Neural cell (in vitro differentiated cells): ENCODE measurements around the gene SSR4. TPM values are rescaled to one million over a fixed set of nuclear protein-coding genes. Genes with fewer than 3 reads are reported as not detected.

Source experiments
- H2AFZ ChIP-seq: fragments of 200-600, 300-800 bp; sonication (generic), shearing (Covaris generic); 2 replicates; pipeline ENCODE4 v1.6.0; 2014; ENCODE audit warnings: low read depth, mild to moderate bottlenecking, antibody characterized with exemption, low read length, moderate library complexity
- H3F3A ChIP-seq: fragments of 200-600 bp; shearing (Covaris generic); 2 replicates; pipeline ENCODE4 v1.6.1; 2016; ENCODE audit warnings: mild to moderate bottlenecking, moderate library complexity, mixed read lengths, antibody characterized with exemption, low read length; ENCODE audit not compliant: insufficient read depth, poor library complexity, severe bottlenecking
- H3K27ac ChIP-seq: fragments of 200-600, 300-800 bp; sonication (generic), shearing (Covaris generic); 2 replicates; pipeline ENCODE4 v1.5.1; 2014; ENCODE audit warnings: mild to moderate bottlenecking, low read length, moderate library complexity
- H3K27me3 ChIP-seq: fragments of 300-800, 200-600 bp; sonication (generic), shearing (Covaris generic); 2 replicates; pipeline ENCODE4 v1.6.0; 2014; ENCODE audit warnings: mild to moderate bottlenecking, low read depth, low read length, moderate library complexity; ENCODE audit not compliant: insufficient read depth
- H3K36me3 ChIP-seq: fragments of 300-800, 200-600 bp; sonication (generic), shearing (Covaris generic); 2 replicates; pipeline ENCODE4 v1.5.1; 2014; ENCODE audit warnings: mild to moderate bottlenecking, antibody characterized with exemption, low read length, moderate library complexity; ENCODE audit not compliant: insufficient read depth
- H3K4me2 ChIP-seq: fragments of 300-800, 200-600 bp; sonication (generic), shearing (Covaris generic); 2 replicates; pipeline ENCODE4 v1.6.0; 2014; ENCODE audit warnings: mild to moderate bottlenecking, low read length
- H3K4me3 ChIP-seq: fragments of 300-800, 200-600 bp; sonication (generic), shearing (Covaris generic); 2 replicates; pipeline ENCODE4 v1.5.1; 2014; ENCODE audit warnings: mild to moderate bottlenecking, low read length, moderate library complexity
- H3K79me2 ChIP-seq: fragments of 200-600 bp; shearing (Covaris generic); replicated peaks from 2 replicates; pipeline ENCODE4 v1.6.0; 2014; ENCODE audit warnings: mild to moderate bottlenecking, low read length, moderate library complexity; ENCODE audit not compliant: insufficient read depth
- H3K9ac ChIP-seq: fragments of 300-800, 200-600 bp; sonication (generic), shearing (Covaris generic); 2 replicates; pipeline ENCODE4 v1.6.1; 2016; ENCODE audit warnings: mild to moderate bottlenecking, low read length, mixed read lengths
- H3K9me2 ChIP-seq: fragments of 200-600 bp; shearing (Covaris generic); 2 replicates; pipeline ENCODE4 v1.6.1; 2016; ENCODE audit warnings: mild to moderate bottlenecking, low read length, mixed read lengths; ENCODE audit not compliant: insufficient read depth
- H3K9me3 ChIP-seq: fragments of 200-600, 300-800 bp; sonication (generic), shearing (Covaris generic); 2 replicates; pipeline ENCODE4 v1.6.1; 2016; ENCODE audit warnings: mild to moderate bottlenecking, mixed run types, low read length, moderate library complexity, mixed read lengths
- H4K20me1 ChIP-seq: fragments of 200-600 bp; shearing (Covaris generic); 2 replicates; pipeline ENCODE4 v1.6.1; 2016; ENCODE audit warnings: mild to moderate bottlenecking, mixed run types; ENCODE audit not compliant: insufficient read depth
- CTCF ChIP-seq: fragments of 450-650 bp; IDR thresholded peaks from 2 replicates; pipeline ENCODE4 v1.5.1; 2014; ENCODE audit warnings: antibody characterized with exemption, mild to moderate bottlenecking, moderate library complexity; ENCODE audit not compliant: poor library complexity, severe bottlenecking
- EP300 ChIP-seq: fragments of 450-650 bp; conservative IDR thresholded peaks from 2 replicates; pipeline ENCODE4 v1.6.1; 2014; ENCODE audit warnings: antibody characterized with exemption, mild to moderate bottlenecking, moderate library complexity; ENCODE audit not compliant: poor library complexity, severe bottlenecking
- EZH2 ChIP-seq: fragments of 200-600, 300-800 bp; shearing (Covaris generic), sonication (generic); IDR thresholded peaks from 2 replicates; pipeline ENCODE4 v1.6.1; 2014; ENCODE audit warnings: antibody characterized with exemption, low read length, borderline replicate concordance, mild to moderate bottlenecking; ENCODE audit not compliant: insufficient read depth, poor library complexity, severe bottlenecking
- MXI1 ChIP-seq: fragments of 450-650 bp; conservative IDR thresholded peaks from 2 replicates; pipeline ENCODE4 v1.6.1; 2014; ENCODE audit warnings: antibody characterized with exemption, mild to moderate bottlenecking; ENCODE audit not compliant: poor library complexity, severe bottlenecking
- POLR2AphosphoS5 ChIP-seq: IDR thresholded peaks from 2 replicates; pipeline ENCODE4 v1.6.1; 2012
- RAD21 ChIP-seq: fragments of 450-650 bp; conservative IDR thresholded peaks from 2 replicates; pipeline ENCODE4 v1.6.1; 2014; ENCODE audit warnings: antibody characterized with exemption, mild to moderate bottlenecking, moderate library complexity
- REST ChIP-seq: IDR thresholded peaks from 2 replicates; pipeline ENCODE4 v1.6.1; 2012; ENCODE audit warnings: borderline replicate concordance
- SMC3 ChIP-seq: fragments of 450-650 bp; conservative IDR thresholded peaks from 2 replicates; pipeline ENCODE4 v1.6.1; 2014; ENCODE audit warnings: antibody characterized with exemption, mild to moderate bottlenecking, moderate library complexity; ENCODE audit not compliant: poor library complexity
- TAF1 ChIP-seq: IDR thresholded peaks from 2 replicates; pipeline ENCODE4 v1.6.1; 2012; ENCODE audit warnings: low read depth
- polyA plus RNA-seq: library from polyadenylated mRNA; depleted of rRNA; stranded (reverse); fragments of >200 nt; gene quantifications from 2 replicates; pipeline ENCODE4 v1.2.3, GENCODE V29; 2014

The SSR4 gene
- polyA plus RNA-seq, 1 donor from 2014 or later: 186 TPM

GRCh38 chrX:153793291-153793690, 1.2 kb upstream of the SSR4 start:
- Histone ChIP-seq H4K20me1 (no peaks in the 10 kb centered on the region), H3K27ac (peak overlapping the region; percentile 86), H3K9ac (peak overlapping the region; percentile 83), H2AFZ (no peak overlapping the region), H3K9me3 (no peaks in the 10 kb centered on the region), H3K4me2 (peak overlapping the region; percentile 62), H3K4me3 (peak overlapping the region; percentile 83), H3K9me2 (no peaks in the 10 kb centered on the region), H3F3A (no peaks in the 10 kb centered on the region), H3K27me3 (no peaks in the 10 kb centered on the region), H3K36me3 (no peaks in the 10 kb centered on the region), H3K79me2 (peaks cover 37% of the 10 kb centered on the region)
- TF ChIP-seq TAF1: no peak
- no peak for TF ChIP-seq EP300
- no peak for TF ChIP-seq POLR2AphosphoS5

- no peaks in the 10 kb centered on the region for H3K9me3 ChIP-seq
- H3K36me3 ChIP-seq: no peaks in the 10 kb centered on the region
- H3K79me2 ChIP-seq: peaks cover 37% of the 10 kb centered on the region
- H3K9me2 ChIP-seq: no peaks in the 10 kb centered on the region
- no peak for TF ChIP-seq POLR2AphosphoS5
- peak; percentile 40 for TF ChIP-seq MXI1
- no peaks in the 10 kb centered on the region for H3K27me3 ChIP-seq
- H2AFZ ChIP-seq: no peak overlapping the region
- H3F3A ChIP-seq: no peaks in the 10 kb centered on the region
- no peaks in the 10 kb centered on the region for H4K20me1 ChIP-seq
- peak overlapping the region; percentile 95 for H3K27ac ChIP-seq
- peak overlapping the region; percentile 95 for H3K9ac ChIP-seq
- H3K4me2 ChIP-seq: peak overlapping the region; percentile 55
- peak overlapping the region; percentile 83 for H3K4me3 ChIP-seq
Observed at GRCh38 chrX:153794897-153795816, 689 bp downstream of the SSR4 start.

GRCh38 chrX:153797415-153798015, 3.0 kb downstream of the SSR4 start:
- no peaks in the 10 kb centered on the region for H4K20me1 ChIP-seq
- no peak overlapping the region for H2AFZ ChIP-seq
- no peak overlapping the region for H3K4me3 ChIP-seq
- no peaks in the 10 kb centered on the region for H3K9me2 ChIP-seq
- no peaks in the 10 kb centered on the region for H3K9me3 ChIP-seq
- H3K36me3 ChIP-seq: no peaks in the 10 kb centered on the region
- no peaks in the 10 kb centered on the region for H3K27me3 ChIP-seq
- TF ChIP-seq SMC3 (no peak), REST (no peak), MXI1 (no peak), RAD21 (no peak), CTCF (no peak), TAF1 (no peak), POLR2AphosphoS5 (no peak), EP300 (no peak), EZH2 (no peak)
- no peak overlapping the region for H3K9ac ChIP-seq
- H3K4me2 ChIP-seq: no peak overlapping the region
- no peak overlapping the region for H3K27ac ChIP-seq
- peaks cover 32% of the 10 kb centered on the region for H3K79me2 ChIP-seq
- H3F3A ChIP-seq: no peaks in the 10 kb centered on the region
